CD14-positive monocyte (primary cell): ENCODE results near the gene AGPAT2. TPM values are rescaled to one million over a fixed set of nuclear protein-coding genes. Genes with fewer than 3 reads are reported as not detected.

ENCODE experiments used
- DNase-seq, 3 donors: peaks; one replicate each; pipeline ENCODE4 v3.0.0-alpha.2; 2011 to 2022
- H2AFZ ChIP-seq: 2 replicates; pipeline ENCODE4 v1.6.0; 2012; ENCODE audit warnings: mild to moderate bottlenecking, low read depth, low read length, inconsistent platforms; ENCODE audit not compliant: insufficient read depth, poor library complexity, severe bottlenecking
- H3K27ac ChIP-seq, 2 donors: 1 replicate in 1 of 2; 2 replicates in 1 of 2; pipeline ENCODE4 v1.5.1; 2012 to 2013; ENCODE audit warnings: low read length in 2 of 2, control low read depth in 1 of 2, inconsistent platforms in 1 of 2, low read depth in 1 of 2, mild to moderate bottlenecking in 1 of 2
- H3K27me3 ChIP-seq, 2 donors: one replicate each; pipeline versions ENCODE4 v1.6.0 to v1.6.1; 2011 to 2013; ENCODE audit warnings: low read length in 2 of 2; ENCODE audit not compliant: control insufficient read depth in 2 of 2, insufficient read depth in 2 of 2
- H3K36me3 ChIP-seq, 2 donors: replicated peaks in 1 of 2; 1 replicate in 1 of 2; 2 replicates in 1 of 2; pipeline versions ENCODE4 v1.5.1 to v1.6.1; 2012 to 2013; ENCODE audit warnings: low read length in 2 of 2, control low read depth in 1 of 2, inconsistent platforms in 1 of 2, mild to moderate bottlenecking in 1 of 2; ENCODE audit not compliant: insufficient read depth in 2 of 2, control insufficient read depth in 1 of 2
- H3K4me1 ChIP-seq, 2 donors: 1 replicate in 1 of 2; 2 replicates in 1 of 2; pipeline versions ENCODE4 v1.5.1 to v1.6.1; 2012 to 2013; ENCODE audit warnings: low read length in 2 of 2, control low read depth in 1 of 2, inconsistent platforms in 1 of 2, mild to moderate bottlenecking in 1 of 2, moderate library complexity in 1 of 2; ENCODE audit not compliant: insufficient read depth in 2 of 2, control insufficient read depth in 1 of 2
- H3K4me2 ChIP-seq: replicated peaks from 2 replicates; pipeline ENCODE3; 2012; ENCODE audit warnings: low read length, moderate library complexity, mild to moderate bottlenecking; ENCODE audit not compliant: poor library complexity, severe bottlenecking; ENCODE audit errors: extremely low read depth
- H3K4me3 ChIP-seq, 3 experiments: fragments of 200-600 bp in 1 of 3; sonication (generic) in 1 of 3; replicated peaks in 1 of 3; 1 replicate in 2 of 3; 2 replicates in 1 of 3; pipeline ENCODE4 v1.5.1; 2011 to 2013; ENCODE audit warnings: low read length in 3 of 3, mild to moderate bottlenecking in 3 of 3, control low read depth in 2 of 3, low read depth in 2 of 3, inconsistent platforms in 1 of 3, moderate library complexity in 1 of 3
- H3K79me2 ChIP-seq: 2 replicates; pipeline ENCODE4 v1.6.0; 2012; ENCODE audit warnings: mild to moderate bottlenecking, control low read depth, inconsistent platforms, low read length, moderate library complexity; ENCODE audit not compliant: insufficient read depth
- H3K9ac ChIP-seq: 2 replicates; pipeline ENCODE4 v1.6.0; 2017; ENCODE audit warnings: low read length, mild to moderate bottlenecking; ENCODE audit not compliant: insufficient read depth, poor library complexity, severe bottlenecking
- H3K9me3 ChIP-seq, 2 donors: replicated peaks in 1 of 2; 1 replicate in 1 of 2; 2 replicates in 1 of 2; pipeline versions ENCODE4 v1.5.1 to v1.6.1; 2012 to 2013; ENCODE audit warnings: low read length in 2 of 2, control low read depth in 1 of 2; ENCODE audit not compliant: control insufficient read depth in 1 of 2, insufficient read depth in 1 of 2
- H4K20me1 ChIP-seq: 2 replicates; pipeline ENCODE4 v1.6.0; 2012; ENCODE audit warnings: mild to moderate bottlenecking, low read length, control low read depth, moderate library complexity; ENCODE audit not compliant: insufficient read depth
- H3K27ac Mint-ChIP-seq, 7 donors: one replicate each; pipeline ENCODE4 v1.8.0; 2020; ENCODE audit warnings: mild to moderate bottlenecking in 7 of 7, mixed read lengths in 7 of 7, moderate library complexity in 6 of 7, inconsistent platforms in 2 of 7
- H3K27me3 Mint-ChIP-seq, 3 donors: one replicate each; pipeline ENCODE4 v1.8.0; 2021 to 2022; ENCODE audit warnings: low read depth in 3 of 3, mild to moderate bottlenecking in 3 of 3, mixed read lengths in 3 of 3, moderate library complexity in 3 of 3, inconsistent platforms in 1 of 3
- H3K36me3 Mint-ChIP-seq, 2 donors: one replicate each; pipeline ENCODE4 v1.8.0; 2020; ENCODE audit warnings: mixed read lengths in 2 of 2, inconsistent platforms in 1 of 2, mild to moderate bottlenecking in 1 of 2
- H3K4me1 Mint-ChIP-seq: one replicate; pipeline ENCODE4 v1.8.0; 2020; ENCODE audit warnings: mild to moderate bottlenecking, mixed read lengths
- H3K4me3 Mint-ChIP-seq, 2 donors: one replicate each; pipeline ENCODE4 v1.8.0; 2020; ENCODE audit warnings: mild to moderate bottlenecking in 2 of 2, mixed read lengths in 2 of 2, moderate library complexity in 1 of 2
- H3K9me3 Mint-ChIP-seq, 7 donors: one replicate each; pipeline ENCODE4 v1.8.0; 2020 to 2022; ENCODE audit warnings: mixed read lengths in 7 of 7, mild to moderate bottlenecking in 6 of 7, moderate library complexity in 6 of 7, inconsistent platforms in 2 of 7
- WGBS: methylation state at CpG from one replicate; pipeline ENCODE4 v1.1.5; 2013; ENCODE audit warnings: missing lambda C conversion rate; ENCODE audit not compliant: insufficient coverage; 5-methylcytosine and 5-hydroxymethylcytosine counted together
- intact Hi-C, 2 donors: fragments of 100-400 bp; cut with micrococcal nuclease; formaldehyde crosslinking; loops; one replicate each; pipeline versions ENCODE4 v1.15.0 to v1.15.1; 2023
- polyA plus RNA-seq, 3 donors: library from polyadenylated mRNA; depleted of rRNA in 1 of 3; unstranded in 2 of 3; stranded (reverse) in 1 of 3; fragments of 300-500 nt in 2 of 3; fragments of >200 nt in 1 of 3; fragmentation: Illumina TruSeq in 2 of 3; gene quantifications; 1 replicate in 2 of 3; 2 replicates in 1 of 3; pipeline ENCODE4 v1.2.3, GENCODE V29; 2012 to 2021
- TF ChIP-seq, protein P1 (sequence below): fragments of 200-600 bp; IDR thresholded peaks from one replicate; pipeline ENCODE4 v1.8.0; 2022; ENCODE audit warnings: antibody characterized with exemption, mild to moderate bottlenecking

Gene AGPAT2
- polyA plus RNA-seq, 3 donors, result 80.1 to 139 (median 116) TPM

DNA sequence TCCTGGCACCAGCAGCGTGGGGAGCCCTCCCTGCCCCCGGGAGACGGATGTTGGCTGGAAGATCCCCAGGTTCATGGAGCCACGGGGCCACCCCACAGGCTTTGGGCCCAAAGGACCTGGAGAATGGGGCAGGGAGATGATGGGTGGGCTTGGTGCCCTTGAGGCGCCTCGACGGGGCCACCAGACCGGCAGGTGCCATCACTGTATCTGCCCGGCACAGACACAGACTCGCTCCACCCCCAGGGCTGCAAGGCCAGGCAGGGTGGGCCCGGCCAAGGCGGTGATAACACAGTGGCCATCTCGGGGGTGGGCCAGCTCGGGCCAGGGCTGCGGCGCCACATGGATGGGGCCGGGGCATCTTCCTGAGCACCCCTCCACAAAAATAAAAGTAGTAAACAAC, 59.6 kb downstream of the AGPAT2 start:
- Histone ChIP-seq H3K4me1 (peaks cover 26 to 44% of the 10 kb centered on the region in 2 donors), H3K36me3 (no peaks in the 10 kb centered on the region), H3K9me3 (no peaks in the 10 kb centered on the region), H3K79me2 (no peaks in the 10 kb centered on the region), H3K9ac (no peak overlapping the region), H2AFZ (no peak overlapping the region), H3K27me3 (peaks cover 0 to 27% of the 10 kb centered on the region in 2 donors), H3K4me3 (no peak overlapping the region), H3K27ac (no peak overlapping the region), H3K4me2 (no peak overlapping the region), H4K20me1 (no peaks in the 10 kb centered on the region)
- H3K4me3 Mint-ChIP-seq, result peak overlapping the region in 1 of 2 donors; percentile 55
- WGBS, result 85% methylated on average over 13 of the region's 17 CpGs
- TF ChIP-seq, protein P1, sequence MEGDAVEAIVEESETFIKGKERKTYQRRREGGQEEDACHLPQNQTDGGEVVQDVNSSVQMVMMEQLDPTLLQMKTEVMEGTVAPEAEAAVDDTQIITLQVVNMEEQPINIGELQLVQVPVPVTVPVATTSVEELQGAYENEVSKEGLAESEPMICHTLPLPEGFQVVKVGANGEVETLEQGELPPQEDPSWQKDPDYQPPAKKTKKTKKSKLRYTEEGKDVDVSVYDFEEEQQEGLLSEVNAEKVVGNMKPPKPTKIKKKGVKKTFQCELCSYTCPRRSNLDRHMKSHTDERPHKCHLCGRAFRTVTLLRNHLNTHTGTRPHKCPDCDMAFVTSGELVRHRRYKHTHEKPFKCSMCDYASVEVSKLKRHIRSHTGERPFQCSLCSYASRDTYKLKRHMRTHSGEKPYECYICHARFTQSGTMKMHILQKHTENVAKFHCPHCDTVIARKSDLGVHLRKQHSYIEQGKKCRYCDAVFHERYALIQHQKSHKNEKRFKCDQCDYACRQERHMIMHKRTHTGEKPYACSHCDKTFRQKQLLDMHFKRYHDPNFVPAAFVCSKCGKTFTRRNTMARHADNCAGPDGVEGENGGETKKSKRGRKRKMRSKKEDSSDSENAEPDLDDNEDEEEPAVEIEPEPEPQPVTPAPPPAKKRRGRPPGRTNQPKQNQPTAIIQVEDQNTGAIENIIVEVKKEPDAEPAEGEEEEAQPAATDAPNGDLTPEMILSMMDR, result no peak
- peaks cover 0 to 5% (median 0%) of the 10 kb centered on the region in 7 donors for H3K9me3 Mint-ChIP-seq
- no peak overlapping the region for H3K27ac Mint-ChIP-seq
- H3K36me3 Mint-ChIP-seq, result peaks cover 0 to 5% of the 10 kb centered on the region in 2 donors
- peaks cover 28 to 30% (median 29%) of the 10 kb centered on the region in 3 donors for H3K27me3 Mint-ChIP-seq
- no peak for DNase-seq
- peaks cover 12% of the 10 kb centered on the region for H3K4me1 Mint-ChIP-seq
- intact Hi-C loops, result loop anchor here in 1 of 2 donors (5.0 kb wide), 1 partner anchor 95 kb away; no protein-coding TSS in a partner anchor

DNA sequence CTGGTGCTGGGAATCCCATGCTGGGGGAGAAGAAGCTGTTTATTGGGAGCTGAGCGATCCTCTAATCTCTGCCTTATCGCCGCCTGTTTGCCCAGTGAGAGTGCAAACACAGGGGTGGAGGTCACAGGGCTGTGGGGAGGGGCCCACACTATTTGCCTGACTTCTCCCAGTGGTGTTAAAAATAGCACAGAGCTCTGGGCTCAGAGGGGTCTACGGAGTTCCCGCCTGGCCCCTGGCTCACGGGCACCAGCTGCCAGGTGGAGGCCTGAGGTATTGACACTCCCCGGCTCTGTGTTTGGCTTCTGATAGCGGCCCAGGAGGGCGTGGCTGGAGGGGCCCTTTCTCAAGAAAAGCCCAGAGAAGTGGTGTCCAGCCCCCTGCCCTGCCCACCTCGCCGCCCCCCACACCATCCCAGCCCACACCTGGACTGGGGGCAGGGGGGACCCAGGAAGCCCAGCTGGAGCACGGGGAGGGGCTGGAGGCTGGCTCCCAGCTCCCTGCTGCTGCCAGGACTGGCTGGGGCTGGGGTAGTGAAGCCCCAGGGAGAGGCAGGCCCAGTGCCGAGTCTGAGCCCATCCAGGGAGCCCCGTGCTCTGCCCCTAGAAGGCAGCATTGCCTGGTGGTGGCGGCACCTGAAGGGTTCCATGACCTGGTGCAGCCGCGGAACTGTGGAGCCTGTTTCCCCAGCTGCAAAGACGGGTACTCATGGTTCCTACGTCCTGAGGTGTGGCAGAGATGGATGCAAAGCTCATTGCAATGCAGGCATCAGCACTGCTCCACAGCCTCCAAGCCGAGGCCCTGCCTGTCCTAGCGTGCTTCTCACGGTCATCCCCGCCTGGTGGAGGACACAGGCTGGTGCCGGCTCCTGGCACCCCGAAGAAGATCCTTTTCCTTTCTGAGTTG, 60.3 kb downstream of the AGPAT2 start:
- Mint-ChIP-seq H3K9me3 (peaks cover 0 to 5% (median 0%) of the 10 kb centered on the region in 7 donors), H3K27me3 (peaks cover 31 to 37% (median 31%) of the 10 kb centered on the region in 3 donors), H3K27ac (no peak overlapping the region), H3K4me1 (peaks cover 15% of the 10 kb centered on the region), H3K36me3 (peaks cover 4 to 7% of the 10 kb centered on the region in 2 donors), H3K4me3 (peak overlapping the region in 1 of 2 donors; percentile 55)
- intact Hi-C loops, result loop anchor here in 1 of 2 donors (5.0 kb wide), 1 partner anchor 95 kb away; no protein-coding TSS in a partner anchor
- peaks cover 26 to 48% of the 10 kb centered on the region in 2 donors for H3K4me1 ChIP-seq
- no peaks in the 10 kb centered on the region for H3K9me3 ChIP-seq
- no peak overlapping the region for H3K4me3 ChIP-seq
- TF ChIP-seq, protein P1, result no peak
- H3K4me2 ChIP-seq, result no peak overlapping the region
- 78% methylated on average over 19 of the region's 25 CpGs for WGBS
- H3K79me2 ChIP-seq, result no peaks in the 10 kb centered on the region
- H3K9ac ChIP-seq, result no peak overlapping the region
- H3K27ac ChIP-seq, result no peak overlapping the region
- H4K20me1 ChIP-seq, result no peaks in the 10 kb centered on the region
- peaks cover 0 to 27% of the 10 kb centered on the region in 2 donors for H3K27me3 ChIP-seq
- DNase-seq, result no peak
- H3K36me3 ChIP-seq, result no peaks in the 10 kb centered on the region
- H2AFZ ChIP-seq, result no peak overlapping the region
